ENCODE results near the gene TXNDC8.

The TXNDC8 gene

DNA sequence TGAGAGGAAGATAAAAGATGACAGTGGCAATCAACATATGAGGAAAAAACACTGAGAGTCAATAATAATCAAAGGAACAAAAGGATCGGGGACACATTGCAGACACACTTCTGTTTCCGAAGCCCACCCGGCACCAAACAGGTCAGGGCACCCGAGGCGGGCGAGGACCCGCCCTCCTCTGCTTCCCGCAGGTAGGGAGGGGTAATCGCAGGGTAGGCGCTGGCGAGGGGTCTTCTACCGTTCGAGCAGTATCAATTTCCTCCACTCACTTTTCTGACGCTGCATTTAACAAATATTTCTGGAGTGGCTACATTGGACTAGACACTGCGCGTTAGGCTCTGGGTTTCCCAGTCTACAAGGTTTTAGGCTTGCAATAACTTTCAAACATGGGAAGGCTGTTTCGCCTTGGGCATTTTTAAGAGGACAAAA, 82.6 kb downstream of the TXNDC8 start:
- no peak for DNase-seq (ENCODE audit: insufficient read length)
- FAIRE-seq: no peak

DNA sequence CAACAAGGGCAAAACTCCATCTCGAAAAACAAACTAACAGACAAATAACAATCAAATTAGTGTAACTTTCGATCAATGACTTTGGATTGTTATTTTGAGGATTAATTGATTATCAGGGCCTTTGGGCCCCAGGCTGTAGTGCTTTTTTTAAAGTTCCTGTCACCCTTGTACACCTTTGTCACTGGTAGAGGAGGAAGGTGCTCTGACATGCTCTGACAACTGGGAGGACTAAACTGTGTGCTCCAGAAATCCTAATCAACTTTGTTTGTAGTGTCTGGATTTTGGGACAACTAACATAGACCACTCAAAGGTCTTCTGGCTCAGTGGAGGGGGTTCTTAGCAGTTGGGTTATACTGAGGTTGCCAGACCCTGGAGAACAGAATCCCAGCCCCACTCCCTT, 83.2 kb downstream of the TXNDC8 start:
- TF ChIP-seq TAF1 (IDR thresholded peaks at IDR 0.05; ENCODE audit: borderline replicate concordance, low read depth, low read length) (no peak), POLR2A (IDR thresholded peaks at IDR 0.05; ENCODE audit: low read depth, low read length) (no peak), POLR2AphosphoS5 (IDR thresholded peaks at IDR 0.05; ENCODE audit: low read depth, low read length) (no peak)
- FAIRE-seq (no peak), DNase-seq (ENCODE audit: insufficient read length) (no peak)

More for the DNA sequence above, 82.6 kb downstream of the TXNDC8 start:
- TF ChIP-seq POLR2AphosphoS5 (IDR thresholded peaks at IDR 0.05; ENCODE audit: low read depth, low read length): peak; percentile 15; the same call in 1 of the 2 replicates
- TF ChIP-seq POLR2A (IDR thresholded peaks at IDR 0.05; ENCODE audit: low read depth, low read length): no peak
